ENCODE measurements around the gene COA7.
"Not testable (repeated sequence)": the region's sequence is repeated elsewhere in the genome, so short reads cannot be mapped to it uniquely, and the experiment has no call there.

The COA7 gene

DNA sequence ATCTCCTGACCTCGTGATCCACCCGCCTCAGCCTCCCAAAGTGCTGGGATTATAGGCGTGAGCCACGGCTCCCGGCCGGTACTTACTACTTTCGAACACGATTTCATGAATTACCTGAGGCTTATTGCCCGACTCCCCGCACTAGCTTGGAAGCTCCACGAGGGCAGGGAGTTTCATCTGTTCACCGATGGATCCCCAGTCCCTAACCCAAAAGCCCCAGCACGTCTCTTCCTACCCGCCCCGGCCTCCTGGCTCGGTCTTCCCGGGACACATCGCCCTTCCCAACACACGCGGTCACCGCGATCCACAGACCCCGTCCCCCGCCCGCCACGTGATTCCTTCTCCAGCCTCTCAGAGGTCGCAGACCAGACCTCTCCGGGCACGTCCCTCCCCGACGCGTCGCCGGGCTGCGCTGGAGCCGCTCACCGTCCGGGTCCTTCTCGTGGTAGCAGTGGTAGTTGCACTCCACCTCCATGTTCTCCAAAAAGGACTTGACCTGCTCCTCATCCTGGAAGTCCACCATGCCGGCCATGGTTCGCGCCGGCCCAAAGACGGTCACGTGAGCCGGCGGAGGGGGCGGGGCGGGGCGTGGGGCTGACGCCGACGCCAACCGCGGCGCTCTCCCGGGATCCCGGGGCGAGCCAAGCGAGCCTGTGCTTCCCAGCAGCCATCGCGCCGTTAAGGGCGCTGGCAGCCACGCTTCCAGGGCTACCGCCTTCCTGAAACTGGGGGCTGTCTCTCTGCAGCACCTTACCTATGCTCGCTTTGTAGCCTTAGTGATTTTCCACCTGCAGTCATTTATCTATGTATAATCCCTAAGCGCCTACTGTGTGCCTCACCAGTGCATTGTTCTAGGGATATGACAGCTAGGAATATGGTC lies at the start of gene COA7:
COA7 (minus strand) TSS at position 553 of the 880 bp plus-strand sequence; CDS start at position 532, 21 bp downstream.
- peak; percentile 73 to 92 for DNase-seq

DNA sequence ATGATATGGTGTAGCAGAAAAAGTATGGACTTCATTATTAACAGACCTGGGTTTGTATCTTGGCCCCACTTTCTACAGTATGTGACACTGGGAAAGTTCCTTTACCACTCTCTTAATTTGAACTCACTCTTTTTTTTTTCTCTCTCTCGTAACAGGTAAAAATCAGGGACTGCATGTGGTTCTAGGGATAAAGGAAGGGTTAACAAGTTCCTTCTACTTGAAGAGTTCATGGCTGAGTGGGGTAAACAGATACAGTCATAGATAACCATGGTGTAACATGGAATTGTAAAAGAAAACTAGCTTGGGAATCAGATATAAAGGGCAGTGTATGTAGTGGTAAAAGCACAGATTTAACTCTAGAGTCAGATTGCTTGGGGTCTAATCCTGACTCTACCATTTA lies 49.3 kb upstream of the COA7 start:
- DNase-seq: no peak

DNA sequence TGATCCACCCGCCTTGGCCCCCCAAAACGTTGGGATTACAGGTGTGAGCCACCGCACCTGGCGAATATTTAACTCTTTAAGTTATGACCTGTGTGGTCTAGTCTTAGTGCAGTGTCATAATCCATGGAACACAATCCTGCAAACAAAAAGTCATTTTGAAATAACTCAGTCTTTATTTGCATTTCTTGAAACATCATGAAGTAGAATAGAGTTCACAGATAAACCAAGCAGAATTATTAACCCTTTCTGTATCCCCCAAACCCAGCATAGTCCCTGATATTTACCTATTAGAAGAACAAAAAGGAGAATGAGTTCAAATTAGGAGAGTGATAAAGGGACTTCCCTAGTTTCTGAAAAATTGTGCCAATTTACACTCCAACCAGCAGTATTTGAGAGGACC lies 48.0 kb upstream of the COA7 start:
- DNase-seq: no peak

DNA sequence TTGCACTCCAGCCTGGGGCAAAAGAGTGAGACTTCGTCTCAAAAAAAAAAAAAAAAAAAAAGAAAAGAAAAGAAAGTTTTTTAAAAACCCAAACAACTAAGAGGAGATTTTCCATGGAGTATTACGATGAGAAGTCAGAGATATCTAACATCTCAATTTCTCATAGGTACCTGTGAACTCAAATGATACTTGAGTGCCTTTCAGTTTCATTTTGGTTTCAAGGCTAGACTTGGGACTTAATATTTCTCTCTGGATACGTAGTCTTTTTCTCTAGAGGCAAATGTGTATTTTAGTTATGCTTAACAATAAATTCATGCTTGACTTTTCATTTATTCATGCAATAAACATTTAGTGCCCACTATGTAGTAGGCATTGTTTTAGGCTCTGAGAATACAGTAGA lies 43.1 kb upstream of the COA7 start:
- no peak for DNase-seq

DNA sequence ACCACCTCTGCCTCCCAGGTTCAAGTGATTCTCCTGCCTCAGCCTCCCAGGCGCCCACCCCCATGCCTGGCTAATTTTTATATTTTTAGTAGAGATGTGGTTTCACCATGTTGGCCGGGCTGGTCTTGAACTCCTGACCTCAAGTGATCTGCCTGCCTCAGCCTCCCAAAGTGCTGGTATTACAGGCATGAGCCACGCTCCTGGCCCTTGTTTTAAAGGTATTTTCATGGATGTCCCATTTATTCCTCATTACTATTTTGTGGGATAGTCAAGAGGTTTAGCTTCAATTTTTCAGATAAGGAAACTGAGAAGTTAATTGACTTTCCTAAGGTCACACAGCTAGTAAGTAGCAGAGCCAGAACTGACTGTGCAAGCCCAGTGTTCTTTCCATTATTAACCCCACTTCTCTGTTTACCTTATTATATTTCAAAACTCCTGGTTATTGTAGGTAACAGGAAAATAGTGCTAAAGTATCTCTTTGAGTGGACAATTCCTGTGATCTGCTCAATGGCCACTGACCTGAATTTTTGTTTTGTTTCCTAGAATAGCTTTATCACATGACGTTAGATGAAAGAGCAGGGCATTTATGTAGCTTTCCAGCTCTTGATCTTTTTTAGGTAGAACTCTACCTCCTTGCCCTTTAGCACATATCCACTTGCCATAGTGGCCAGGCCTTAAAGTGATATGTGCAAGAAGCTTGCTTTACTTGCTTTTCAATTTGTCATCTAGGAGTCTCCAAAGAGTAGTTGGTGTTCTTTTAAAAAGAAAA lies 41.7 kb upstream of the COA7 start:
- no peak for DNase-seq

DNA sequence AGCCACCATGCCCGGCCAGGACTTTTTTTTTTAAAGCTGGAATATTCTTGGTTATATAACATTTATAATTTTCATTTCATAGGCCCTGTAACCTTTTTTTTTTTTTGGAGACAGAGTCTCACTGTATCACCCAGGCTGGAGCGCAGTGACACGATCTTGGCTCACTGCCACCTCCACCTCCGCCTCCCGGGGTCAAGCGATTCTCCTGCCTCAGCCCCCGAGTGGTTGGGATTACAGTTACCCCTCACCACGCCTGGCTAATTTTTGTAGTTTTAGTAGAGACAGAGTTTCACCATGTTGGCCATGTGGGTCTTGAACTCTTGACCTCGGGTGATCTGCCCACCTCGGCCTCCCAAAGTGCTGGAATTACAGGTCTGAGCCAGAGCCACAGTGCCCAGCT lies 40.7 kb upstream of the COA7 start:
- DNase-seq: no peak

DNA sequence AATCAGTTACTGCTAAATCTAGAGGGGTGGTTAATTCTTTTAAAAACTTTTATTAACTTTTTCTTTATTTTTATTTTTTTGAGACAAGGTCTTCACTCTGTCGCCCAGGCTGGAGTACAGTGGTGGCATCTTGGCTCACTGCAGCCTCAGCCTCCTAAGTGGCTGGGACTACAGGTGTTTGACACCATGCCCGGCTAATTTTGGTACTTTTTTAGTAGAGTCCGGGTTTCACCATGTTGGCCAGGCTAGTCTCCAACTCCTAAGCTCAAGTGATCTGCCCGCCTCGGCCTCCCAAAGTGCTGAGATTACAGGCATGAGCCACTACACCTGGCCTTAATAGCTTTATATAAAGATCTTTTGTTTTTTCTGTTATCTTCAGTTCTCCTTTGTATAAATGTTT lies 40.0 kb upstream of the COA7 start:
- no peak for DNase-seq

DNA sequence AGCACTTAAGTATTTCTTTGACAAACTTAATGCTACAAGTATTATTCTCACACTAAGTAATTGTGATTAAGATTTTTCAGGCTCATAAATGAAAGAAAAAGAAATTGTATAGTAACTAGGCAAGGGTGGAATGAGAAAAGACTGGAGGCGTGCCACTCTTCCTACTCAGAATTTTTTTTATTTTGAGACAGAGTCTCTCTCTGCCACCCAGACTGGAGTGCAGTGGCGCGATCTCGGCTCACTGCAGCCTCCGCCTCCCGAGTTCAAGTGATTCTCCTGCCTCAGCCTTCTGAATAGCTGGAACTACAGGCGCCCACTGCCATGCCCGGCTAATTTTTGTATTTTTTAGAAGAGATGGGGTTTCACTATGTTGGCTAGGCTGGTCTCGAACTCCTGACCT lies 37.2 kb upstream of the COA7 start:
- not testable (repeated sequence) for DNase-seq

DNA sequence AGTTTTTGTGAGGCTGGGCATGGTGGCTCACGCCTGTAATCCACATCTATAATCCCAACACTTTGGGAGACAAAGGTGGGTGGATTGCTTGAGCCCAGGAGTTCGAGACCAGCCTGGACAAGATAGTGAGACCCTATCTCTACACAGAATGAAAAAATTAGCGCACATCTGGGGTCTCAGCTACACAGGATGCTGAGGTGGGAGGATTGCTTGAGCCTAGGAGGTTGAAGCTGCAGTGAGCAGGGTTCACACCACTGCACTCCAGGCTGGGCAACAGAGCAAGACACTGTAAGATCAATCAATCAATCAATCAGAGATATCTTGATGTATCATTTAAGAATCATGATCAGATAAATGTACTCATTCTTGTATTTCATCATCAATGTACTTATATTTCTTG lies 35.2 kb upstream of the COA7 start:
- DNase-seq: no peak

DNA sequence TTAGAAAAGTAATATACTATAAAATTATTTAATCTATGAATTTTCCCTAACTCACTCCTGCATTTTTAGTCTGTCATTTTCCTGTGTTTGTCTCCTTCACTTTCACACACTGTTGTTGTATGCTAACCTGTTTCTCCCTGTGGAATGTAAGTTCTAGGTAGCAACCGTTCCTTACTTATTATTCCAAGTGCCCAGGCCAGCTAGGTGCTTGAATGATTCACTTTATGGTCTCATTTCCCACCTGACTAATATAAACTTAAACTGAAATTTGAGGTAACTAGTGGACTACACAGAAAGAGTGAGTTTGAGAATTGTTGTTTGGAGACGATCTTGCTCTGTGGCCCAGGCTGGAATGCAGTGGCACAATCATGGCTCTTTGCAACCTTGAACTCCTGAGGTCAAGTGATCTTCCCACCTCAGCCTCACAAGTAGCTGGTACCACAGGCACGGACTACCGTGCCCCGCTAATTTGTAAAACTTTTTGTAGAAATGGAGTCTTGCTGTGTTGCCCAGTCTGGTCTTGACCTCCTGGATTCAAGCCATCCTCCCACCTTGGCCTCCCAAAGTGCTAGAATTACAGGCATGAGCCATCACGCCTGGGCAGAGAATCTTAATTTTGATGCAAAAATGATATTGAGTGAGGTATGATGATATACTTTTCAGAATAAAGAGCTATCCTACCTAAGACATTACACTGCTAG lies 30.0 kb upstream of the COA7 start:
- no peak for DNase-seq

DNA sequence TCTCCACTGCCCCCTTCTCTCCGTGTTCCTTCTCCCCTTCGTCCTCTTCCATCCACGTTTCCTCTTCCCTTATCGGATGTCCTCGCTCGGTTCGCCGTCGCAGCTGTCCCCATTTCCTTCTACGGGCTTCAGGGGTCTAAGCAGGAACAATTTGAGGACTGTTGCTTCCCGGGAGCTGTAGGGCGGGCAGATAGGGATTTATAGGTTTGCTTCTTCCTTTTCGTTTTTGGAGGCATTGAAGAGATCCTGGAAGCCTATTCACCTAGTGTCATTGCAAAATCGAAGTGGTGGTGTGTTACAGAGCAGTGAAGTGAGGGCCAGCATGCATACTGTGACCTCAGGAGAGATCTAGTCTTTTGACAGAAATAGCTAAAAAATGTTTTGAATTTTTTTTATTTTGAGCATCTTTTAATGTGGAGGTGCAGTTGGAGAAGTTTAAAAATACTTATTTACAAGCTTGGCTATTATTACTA lies 29.0 kb upstream of the COA7 start:
- peak in 1 of 2 experiments; percentile 34 for DNase-seq

DNA sequence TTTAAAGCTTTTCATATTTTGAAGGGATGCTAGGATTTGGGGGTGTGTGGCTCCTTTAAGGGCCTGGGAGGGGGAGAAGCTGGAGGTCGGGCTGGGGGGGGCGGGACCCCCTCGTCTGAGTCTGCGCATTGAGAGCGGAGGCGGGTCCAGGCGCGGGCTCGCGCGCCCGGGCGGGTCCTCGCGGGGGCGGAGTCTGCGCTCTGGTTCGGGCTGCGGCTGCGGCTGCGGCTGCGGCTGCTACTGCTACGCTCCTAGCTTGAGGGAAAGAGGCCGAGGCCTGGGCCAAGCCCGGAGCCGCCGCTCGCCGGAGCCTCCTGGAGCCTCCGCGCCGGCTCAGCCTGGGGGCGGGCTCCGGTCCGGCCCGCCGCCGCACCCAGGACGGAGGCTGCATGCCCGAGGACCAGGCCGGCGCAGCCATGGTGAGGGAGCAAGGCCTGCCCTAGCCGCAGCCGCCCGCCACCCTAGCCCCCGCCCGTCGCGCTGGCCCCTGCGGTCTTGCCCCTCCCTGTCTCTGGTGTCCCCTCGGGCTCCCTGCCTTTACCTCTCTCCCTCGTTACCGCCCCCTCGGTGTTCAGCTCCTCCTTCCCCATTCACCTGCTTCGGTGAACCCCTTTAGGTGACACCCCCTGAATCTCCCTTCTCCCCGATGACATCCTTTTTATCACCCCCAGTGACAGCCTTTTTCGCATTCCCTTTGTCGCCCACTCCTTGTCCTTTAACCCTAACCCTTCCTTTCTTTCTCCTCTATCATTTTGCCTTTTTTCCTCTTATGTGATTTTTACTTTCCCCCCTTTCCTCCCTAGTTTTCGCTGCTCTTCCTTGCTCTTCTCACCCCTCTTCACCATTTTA lies 28.3 kb upstream of the COA7 start, which contains the start of gene ZYG11B:
ZYG11B (plus strand) TSS at position 189 of the 849 bp plus-strand sequence; CDS start at position 390, 201 bp downstream.
- peak; percentile 40 to 95 for DNase-seq

DNA sequence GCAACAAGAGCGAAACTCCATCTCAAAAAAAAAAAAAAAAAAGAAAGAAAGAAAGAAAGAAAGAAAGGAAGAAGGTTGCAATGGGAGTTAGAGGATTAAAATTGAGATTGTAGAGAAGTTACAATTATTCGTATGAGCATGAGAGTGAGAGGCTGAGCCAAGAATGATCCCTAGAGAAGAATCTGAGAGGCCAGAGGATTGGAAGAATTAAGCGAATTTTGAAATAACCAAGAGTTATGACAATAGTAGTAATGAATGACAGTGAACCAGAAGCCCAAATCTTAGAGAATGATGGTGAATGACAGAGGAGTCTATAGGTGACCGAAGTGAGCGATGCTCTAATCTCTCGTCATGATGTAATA lies 27.7 kb upstream of the COA7 start:
- no peak for DNase-seq

DNA sequence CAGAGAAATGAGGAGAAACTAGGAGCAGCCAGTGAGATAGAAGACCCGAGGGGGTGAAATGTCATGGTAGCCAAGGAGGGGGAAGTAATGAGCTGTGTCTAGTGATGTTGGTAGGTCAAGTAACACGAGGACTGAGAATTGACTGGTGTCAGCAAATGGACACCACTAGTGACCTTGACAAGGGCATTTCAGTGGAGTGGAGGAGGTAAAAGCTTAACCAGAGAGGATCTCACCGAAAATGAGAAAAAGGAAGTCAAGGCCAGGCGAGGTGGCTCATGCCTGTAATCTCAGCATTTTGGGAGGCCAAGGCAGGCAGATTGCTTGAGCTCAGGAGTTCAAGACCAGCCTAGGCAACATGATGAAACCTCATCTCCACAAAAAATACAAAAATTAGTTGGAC lies 25.1 kb upstream of the COA7 start:
- DNase-seq: no peak

DNA sequence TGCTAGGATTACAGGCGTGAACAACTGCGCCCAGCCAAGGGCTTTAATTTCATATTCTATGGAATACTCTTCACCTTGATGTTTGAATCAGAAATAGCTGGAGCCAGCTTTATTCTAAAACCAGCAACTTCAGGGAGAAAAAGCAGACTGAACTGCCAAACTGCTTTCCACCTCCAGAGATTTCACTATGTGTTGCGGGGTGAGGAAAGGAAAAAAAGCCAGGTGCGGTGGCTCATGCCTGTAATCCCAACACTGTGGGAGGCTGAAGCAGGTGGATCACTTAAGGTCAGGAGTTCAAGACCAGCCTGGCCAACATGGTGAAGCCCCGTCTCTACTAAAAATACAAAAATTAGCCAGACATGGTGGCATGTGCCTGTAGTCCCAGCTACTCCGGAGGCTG lies 17.1 kb upstream of the COA7 start:
- DNase-seq: not testable (repeated sequence)

DNA sequence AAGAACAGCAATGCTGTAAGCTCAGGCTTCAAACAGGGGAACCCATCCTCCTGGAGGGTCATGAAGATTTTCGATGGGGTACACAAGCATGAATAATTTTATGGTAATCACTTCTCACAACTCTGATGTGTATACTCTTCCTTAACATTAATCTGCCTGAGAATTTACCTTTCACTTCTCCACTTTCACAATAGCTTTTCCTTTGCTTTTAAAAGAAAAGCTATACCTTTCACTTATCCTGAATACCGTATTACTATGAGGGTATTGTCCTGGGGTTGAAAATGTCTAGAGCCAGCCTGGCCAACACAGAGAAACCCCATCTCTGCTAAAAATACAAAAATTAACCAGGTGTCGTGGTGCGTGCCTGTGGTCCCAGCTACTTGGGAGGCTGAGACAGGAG lies 15.4 kb upstream of the COA7 start:
- DNase-seq: no peak

DNA sequence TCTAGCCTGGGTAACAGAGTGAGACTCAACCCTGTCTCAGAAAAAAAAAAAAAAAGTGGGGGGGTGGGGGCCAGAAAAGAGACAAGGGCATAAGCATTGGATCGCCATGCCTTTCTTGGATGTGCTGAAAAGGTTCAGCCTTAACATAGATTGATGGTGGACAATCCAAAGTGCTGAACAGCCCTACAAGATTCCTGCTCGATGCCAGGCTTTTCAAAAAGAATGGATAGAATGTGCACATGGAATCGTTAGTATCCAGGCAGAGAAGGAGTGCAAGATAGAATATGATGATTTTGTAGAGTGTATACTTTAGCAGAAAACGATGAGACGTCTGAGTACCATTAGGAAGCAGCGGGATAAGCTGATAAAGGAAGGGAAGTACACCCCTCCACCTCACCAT lies 10.9 kb upstream of the COA7 start:
- DNase-seq: no peak

DNA sequence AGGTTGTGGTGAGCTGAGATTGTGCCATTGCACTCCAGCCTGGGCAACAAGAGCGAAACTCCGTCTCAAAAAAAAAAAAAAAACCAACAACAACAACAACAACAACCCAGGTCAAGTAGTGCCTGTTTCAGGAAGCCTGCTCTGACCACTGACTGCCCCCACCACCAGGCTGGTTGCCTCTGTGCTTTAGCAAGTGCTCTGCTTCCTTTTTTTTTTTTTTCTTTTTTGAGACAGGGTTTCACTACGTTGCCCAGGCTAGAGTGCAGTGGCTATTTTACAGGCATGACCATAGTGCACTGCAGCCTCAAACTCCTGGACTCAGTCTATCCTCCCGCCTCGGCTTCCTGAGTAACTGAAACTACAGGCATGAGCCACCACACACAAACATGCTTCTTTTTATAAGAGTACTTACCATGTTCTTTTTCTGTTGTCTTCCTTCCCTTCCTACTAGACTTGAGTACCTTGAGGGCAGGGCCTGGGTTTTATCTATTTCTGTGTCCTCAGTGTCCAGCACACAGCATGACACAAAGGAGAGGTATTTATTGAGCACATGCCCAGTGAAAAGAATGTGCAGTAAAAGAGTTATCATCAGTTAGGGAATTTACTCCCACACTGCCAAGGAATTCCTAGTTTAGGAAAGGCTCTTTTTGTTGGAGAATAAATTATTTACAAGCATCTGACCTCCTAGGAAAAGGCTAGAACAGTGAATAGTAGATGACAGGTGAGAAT lies 9.9 kb upstream of the COA7 start:
- DNase-seq: no peak

DNA sequence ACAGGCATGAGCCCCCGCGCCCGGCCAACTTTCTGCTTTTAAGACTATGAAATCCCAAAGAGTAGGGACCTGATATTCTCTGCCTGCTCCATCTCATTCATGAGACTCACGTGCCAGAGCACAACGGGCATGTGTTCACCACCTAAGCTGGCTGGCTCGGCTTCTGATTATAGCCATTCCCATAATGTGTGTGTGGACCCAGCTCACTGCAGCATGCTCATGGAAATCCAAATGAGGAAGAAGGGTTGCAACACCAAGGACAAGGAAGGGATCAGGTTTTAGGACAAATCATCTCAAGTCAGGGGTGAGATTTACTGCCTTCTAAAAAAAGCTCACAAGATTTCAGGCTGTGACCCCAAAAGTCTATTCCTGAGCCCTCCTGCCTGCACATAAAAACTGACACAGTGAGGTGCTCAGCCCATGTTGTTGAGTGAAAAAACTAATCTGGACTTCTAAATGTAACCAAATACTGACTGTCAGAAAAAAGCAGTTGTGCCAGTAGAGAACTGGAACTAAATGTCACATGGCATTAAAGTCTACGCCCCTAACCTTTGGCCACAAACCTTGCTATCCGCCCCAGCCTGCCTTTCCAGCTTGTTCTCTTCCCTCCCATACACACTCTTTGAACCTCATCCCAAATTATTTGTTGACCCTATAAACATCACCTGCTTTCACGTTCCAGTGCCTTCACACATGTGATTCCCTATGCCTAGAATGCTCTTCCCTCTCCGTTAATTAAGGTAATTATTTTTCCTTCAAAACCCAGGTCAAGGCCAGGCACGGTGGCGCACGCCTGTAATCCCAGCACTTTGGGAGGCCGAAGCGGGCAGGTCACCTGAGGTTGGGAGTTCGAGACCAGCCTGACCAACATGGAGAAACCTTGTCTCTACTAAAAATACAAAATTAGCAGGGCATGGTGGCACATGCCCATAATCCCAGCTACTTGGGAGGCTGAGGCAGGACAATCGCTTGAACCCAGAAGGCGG lies 9.1 kb upstream of the COA7 start:
- no peak for DNase-seq

DNA sequence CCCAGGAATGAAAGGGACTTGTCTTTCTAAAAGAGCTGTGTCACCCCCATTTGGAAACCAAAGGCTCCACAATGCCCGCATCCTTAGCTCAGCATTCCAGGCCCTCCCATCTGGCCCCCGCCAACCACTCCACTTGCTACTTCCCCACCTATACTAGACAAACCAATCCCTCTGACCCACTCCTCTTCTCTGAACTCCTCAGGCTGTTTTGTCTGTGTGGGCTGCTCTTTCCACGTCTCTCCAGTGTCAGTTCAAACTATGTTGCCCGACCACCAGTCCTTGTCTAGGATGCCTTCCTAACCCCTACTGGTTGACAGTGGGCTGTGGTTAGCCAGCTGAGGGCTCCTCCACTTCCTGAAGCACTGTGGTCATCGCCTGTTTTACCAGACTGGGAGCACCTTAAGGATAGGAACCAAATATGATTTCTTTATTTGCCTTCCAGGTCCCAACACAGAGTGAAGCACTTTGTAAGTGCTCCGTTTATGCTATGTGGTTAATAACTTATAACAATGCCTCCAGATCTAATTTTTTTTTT lies 8.1 kb upstream of the COA7 start:
- DNase-seq: no peak

All from NCI-H526 (cell line).